Erythroblast (primary cell): Measurements from ENCODE around the gene ATP8B3.

Experiments used
- DNase-seq, 2 experiments: peaks; one replicate each; lab custom pipeline; 2025; lab: John Stamatoyannopoulos, UW
- GATA1 ChIP-seq: IDR thresholded peaks from 2 replicates; pipeline ENCODE4 v1.6.1; 2011; ENCODE audit warnings: low read depth, mild to moderate bottlenecking, control low read depth, low read length, moderate library complexity
- POLR2A ChIP-seq: IDR thresholded peaks from 2 replicates; pipeline ENCODE4 v1.6.1; 2011; ENCODE audit warnings: mild to moderate bottlenecking, low read length

Gene ATP8B3

GRCh38 chr19:1845642-1846041 lies 33.6 kb upstream of the ATP8B3 start:
- no peak for TF ChIP-seq GATA1
- no peak for TF ChIP-seq POLR2A
- no peak for DNase-seq

- TF ChIP-seq GATA1 = no peak
- no peak for TF ChIP-seq POLR2A
- no peak for DNase-seq
Measured at GRCh38 chr19:1845125-1845515, 33.0 kb upstream of the ATP8B3 start.

DNA sequence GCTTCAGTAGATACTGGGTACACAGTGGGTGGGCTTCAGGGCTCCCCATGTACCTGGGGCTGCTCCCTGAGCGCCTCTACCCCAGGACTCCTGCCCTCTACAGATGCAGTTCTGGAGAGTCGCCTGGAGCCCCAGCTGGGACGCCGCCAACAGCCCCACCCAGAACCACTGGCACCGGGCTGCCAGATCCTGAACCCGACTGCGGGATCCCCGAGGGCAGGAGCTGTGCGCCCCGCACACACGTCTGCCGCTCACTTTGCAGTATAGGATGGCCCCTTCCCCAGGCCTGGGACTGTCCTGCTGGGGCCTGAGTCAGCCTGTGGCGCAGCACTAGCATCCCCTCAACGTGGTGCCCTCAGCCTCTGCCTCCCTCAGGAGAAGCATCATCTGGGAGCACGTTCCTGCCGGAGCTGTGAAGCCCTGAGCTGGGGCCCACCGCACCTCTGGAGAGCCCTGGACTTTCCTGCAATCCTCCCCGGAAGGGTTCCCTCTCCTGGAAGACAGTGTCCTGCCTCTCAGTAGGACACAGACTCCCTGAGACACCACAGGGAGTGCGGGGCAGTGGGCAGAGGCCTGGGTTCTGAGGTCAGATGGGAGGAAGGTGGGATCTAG lies 32.5 kb upstream of the ATP8B3 start:
- DNase-seq = no peak
- no peak for TF ChIP-seq POLR2A
- TF ChIP-seq GATA1 = no peak

DNA sequence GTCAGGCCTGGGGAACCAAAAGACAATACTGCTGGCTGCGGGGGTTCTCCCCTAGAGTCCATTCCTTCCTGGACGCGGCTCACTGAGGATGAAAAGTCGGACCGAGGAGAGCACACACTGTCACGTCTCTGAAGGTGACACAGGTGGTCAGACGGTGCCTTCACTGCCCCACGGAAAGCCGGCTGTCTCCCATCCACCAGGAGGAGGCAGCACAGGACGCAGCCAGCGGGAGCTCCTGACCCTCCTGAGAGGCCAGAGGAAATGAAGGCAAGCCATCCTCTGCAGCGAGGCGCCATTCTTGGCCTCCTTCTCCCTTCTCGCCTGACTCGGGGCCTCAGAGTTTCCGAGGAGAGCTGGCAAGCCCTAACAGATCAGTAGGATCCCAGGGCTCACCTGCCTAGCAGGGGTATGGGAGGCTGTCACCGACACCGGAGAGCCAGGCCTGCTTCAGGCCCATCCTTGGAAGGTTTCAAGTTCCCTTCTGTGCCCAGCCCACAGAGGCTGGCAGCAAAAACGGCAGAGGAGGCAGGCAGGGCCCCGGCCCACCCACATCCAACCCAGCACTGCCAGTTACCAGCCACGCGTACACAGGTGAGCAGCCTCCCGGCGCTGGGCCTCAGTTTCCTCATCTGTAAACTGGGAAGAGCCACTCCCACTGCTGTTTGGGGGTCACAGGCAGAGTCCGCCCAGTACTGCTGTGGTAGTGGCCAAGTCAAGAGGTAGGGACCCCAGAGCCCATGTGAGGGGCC lies 31.7 kb upstream of the ATP8B3 start:
- no peak for DNase-seq
- TF ChIP-seq GATA1 (no peak), POLR2A (no peak)

- no peak for TF ChIP-seq POLR2A
- no peak for TF ChIP-seq GATA1
- DNase-seq = no peak
Measured at GRCh38 chr19:1843116-1843515, 31.0 kb upstream of the ATP8B3 start.

DNA sequence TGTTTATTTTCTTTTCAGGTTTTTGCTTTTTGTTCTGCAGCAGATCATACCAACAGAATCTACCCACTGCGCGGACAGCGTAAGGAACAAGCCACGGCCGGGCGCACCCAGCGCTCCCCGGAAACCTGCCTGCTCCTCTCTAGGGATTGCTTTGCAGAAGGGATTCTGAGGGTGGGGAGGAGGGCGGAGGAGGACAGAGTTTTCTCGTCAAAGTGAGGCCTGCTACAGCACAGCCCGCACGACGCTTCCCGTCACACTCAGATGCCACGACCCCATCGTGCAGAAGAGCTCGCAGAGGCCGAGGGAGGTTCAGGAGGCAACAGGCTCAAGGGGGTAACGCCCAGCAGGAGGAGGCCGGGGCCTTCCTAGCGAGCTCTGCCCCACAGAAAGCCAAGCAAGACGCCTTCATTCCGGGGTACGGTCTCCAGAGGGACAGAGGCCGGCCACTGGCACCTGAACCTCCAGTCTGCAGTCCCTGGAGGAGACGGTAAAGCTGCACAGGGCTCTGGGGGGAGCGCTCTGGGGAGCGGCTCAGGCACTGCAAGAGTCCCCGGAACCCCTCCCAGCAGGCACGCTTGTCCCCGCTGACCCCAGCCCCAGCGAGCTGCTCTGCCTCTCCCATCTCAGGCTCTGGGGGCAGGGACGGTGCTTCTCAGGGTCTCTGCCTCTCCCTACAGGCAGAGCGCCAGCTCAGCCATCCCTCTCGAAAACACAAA lies 29.3 kb upstream of the ATP8B3 start:
- no peak for DNase-seq
- no peak for TF ChIP-seq POLR2A
- no peak for TF ChIP-seq GATA1

DNA sequence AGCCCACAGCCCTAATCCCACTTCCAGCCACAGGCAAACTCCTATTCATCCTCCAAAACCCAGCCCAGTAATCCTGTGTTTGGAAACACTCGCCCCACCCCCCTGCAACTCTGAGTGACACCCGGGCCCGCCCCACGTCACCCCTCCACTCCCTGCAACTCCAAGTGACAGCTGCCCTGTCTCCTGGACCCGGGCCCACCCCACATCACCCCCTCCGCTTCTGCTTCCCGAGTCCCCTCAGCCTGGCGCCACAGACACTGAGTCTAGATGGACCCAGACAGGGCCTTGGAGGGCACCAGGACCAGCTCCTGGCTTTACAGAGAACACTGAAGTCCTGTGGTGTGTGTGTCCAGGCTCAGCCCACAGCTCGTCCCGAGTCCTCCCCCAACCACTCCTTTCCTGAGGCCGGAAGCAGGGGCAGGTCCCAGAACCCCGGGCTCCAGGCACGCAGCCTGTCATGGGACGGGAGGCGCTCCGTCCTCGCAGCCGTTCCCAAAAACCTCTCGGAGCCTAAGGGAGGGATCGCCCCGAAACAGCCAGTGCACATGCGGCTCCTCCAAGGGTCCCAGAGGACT lies 28.6 kb upstream of the ATP8B3 start:
- DNase-seq = no peak
- TF ChIP-seq GATA1 = no peak
- TF ChIP-seq POLR2A = no peak

- DNase-seq = no peak
- no peak for TF ChIP-seq POLR2A
- no peak for TF ChIP-seq GATA1
Measured at GRCh38 chr19:1839658-1840540, 27.8 kb upstream of the ATP8B3 start.

DNA sequence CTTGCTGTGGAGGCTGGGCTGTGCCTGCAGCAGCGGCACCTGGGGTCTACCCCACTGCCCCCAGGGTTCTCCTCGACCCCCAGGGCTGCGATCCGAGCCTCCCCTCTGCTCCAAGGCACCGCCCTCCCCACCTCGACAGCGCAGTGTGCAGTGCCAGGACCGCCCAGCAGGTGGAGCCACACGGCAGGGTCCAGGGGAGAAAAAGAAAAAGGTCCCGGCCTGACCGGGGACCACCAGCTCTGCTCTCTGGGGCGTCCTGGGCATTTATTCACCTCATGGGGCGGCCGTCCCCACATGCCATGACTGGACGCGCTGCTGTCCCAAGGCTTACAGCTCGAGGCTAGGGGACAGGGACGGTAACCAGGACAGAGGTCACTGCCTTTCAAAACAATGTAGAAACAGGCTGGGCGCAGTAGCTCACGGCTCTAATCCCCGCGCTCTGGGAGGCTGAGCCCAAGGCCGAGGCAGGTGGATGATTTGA lies 25.6 kb upstream of the ATP8B3 start:
- DNase-seq = peak; percentile 79 to 86
- TF ChIP-seq POLR2A (no peak), GATA1 (no peak)

- no peak for TF ChIP-seq POLR2A
- TF ChIP-seq GATA1 = no peak
Measured at GRCh38 chr19:1837222-1837565, 25.1 kb upstream of the ATP8B3 start.

DNA sequence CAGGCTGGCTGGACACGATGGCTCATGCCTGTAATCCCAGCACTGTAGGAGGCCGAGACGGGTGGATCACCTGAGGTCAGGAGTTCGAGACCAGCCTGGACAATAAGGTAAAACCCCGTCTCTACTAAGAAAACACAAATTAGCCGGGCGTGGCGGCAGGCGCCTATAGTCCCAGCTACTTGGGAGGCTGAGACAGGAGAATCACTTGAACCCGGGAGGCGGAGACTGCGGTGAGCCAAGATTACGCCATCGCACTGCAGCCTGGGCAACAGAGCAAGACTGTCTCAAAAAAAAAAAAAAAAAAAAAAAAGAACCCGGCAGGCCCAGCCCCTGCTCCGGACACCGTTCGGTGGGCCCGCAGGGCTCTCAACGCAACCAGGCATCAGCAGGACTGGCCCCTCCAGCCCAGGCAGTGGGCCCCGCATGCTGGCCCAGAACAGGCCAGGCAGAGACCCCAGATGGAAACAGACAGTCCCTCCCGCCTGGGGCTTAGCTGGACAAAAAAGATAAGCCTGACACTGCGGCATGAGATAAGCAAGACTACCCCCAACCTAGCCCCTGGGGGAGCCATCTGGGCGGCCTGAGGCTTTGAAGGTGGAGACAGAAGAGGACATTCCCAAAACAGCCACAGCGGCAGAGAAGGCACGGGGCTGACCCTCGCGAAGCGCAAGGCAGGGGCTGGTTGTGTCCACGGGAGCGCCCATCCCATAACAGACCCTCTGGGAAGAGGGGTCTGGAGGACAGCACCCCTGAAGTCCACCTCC lies 24.6 kb upstream of the ATP8B3 start:
- TF ChIP-seq POLR2A = no peak
- peak; percentile 77 for TF ChIP-seq GATA1
- DNase-seq = peak; percentile 88 to 96

More at GRCh38 chr19:1837222-1837565, 25.1 kb upstream of the ATP8B3 start:
- no peak for DNase-seq

GRCh38 chr19:1833540-1833939 lies 21.5 kb upstream of the ATP8B3 start:
- no peak for TF ChIP-seq POLR2A
- no peak for TF ChIP-seq GATA1
- DNase-seq = no peak
